HG03064 (cell line): ENCODE results near the gene CCDC187.

Experiments
- ATAC-seq: cut with Tn5 transposase; IDR thresholded peaks from one replicate; pipeline ENCODE4 v1.9.1; 2021; ENCODE audit warnings: low read depth; ENCODE audit not compliant: unreplicated experiment

The CCDC187 gene

GRCh38 chr9:136201174-136201573 is 102.7 kb downstream of the CCDC187 start:
- ATAC-seq: no peak

GRCh38 chr9:136200424-136200823 is 103.5 kb downstream of the CCDC187 start:
- ATAC-seq: no peak
